NCI-H345 (cell line): ENCODE data around the gene HMCN1.

ENCODE experiments used
- DNase-seq: peaks from one replicate; lab custom pipeline; 2025; lab: John Stamatoyannopoulos, UW

HMCN1 gene

DNA sequence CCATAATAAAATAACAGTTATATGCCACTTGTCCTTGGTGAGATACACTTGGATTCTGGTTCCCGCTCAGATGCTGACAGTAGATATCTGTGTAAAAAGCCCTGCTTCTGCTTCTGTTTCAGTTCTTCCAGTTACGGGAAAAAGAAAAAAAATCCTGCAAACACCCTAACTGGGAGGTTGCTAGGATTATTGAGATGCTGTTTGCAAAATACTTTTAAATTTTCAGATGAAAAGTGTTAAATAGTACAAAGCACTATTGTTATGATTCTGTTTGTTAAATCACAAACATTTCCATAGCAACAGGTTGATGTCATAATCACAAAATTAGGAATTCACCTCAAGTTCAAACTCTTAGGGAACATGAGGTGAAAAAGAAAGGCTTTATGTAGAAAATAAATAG is 232.3 kb downstream of the HMCN1 start:
- DNase-seq = no peak

DNA sequence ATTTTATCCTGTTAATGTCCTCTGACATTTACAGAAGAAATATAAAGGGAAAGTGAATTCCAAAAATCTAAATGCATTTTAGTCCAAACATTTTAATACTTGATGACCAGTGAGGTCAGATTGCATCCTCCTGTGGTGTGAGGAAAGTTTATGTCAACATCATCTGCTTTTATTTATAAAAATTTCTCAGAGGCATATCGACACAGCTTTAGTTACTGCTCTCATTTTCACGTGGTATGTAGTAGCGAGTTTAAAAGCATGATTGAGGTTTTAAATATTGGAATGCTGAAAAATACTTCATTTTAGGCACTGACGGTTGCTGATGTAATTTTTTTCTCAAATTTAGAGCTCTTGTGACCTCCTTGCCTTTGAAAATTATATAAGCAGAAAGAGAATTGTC is 234.8 kb downstream of the HMCN1 start:
- DNase-seq = no peak

DNA sequence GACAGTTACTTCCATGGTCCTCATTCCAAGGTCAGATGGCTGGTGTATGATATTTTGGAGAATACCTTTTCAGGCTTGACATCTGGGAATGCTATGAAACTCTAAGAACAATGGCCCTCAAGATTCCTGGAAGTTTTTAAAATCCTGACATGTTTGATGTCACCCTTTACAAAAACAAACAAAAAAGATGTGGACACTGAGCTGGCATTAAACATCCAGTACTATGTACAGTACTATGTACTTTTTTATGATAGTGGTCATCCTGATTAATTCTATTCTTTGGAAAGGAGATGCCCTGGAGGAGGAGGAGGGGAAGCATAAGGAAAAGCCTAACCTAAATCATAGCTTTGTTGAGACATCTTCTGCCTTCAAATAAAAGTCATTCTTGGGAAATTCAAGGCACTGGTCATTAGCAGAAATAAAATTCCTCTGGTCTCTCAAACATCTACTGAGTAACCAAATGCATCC is 235.4 kb downstream of the HMCN1 start:
- DNase-seq = no peak

- no peak for DNase-seq
Observed at GRCh38 chr1:185971688-185972087, 237.5 kb downstream of the HMCN1 start.

DNA sequence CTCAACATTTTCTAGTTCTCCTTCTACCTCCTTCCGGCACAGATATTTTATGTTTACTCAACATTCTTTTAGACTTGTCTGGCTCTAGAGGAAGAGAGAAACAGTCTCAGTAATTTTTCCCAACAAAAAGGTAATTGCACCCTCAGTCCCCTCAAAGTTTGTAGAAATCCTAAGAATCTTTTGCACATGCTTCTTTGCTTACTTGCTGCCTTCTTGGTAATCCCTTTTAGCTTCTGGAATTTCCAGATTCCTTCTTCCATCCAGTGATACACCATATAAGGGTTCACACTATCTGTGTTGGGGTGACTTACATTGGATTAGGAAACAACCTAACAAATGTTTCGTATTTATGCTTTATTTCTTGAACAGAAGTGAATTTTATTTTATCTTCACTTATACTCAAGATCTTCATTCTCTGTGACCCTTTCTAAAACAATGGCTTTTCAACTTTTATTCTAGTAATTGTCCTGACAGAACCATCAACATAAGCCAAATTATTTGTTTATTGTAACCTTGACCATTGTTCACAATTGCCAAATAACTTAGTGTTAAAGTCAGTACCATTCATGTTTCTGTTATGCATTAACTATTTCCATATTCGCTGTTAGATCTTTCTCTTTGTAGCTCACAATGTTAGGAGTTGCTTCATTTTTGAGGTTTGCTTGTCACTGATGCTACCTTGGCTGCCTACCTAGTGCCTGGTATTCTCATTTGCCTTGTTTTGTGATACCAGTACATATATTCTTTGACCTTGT is 238.1 kb downstream of the HMCN1 start:
- DNase-seq = no peak

GRCh38 chr1:185973645-185974044 is 239.5 kb downstream of the HMCN1 start:
- DNase-seq = no peak

- DNase-seq = no peak
Observed at GRCh38 chr1:185974367-185975170, 240.4 kb downstream of the HMCN1 start.

GRCh38 chr1:185980891-185981290 is 246.7 kb downstream of the HMCN1 start:
- no peak for DNase-seq

- DNase-seq = no peak
Observed at GRCh38 chr1:185984113-185984836, 250.1 kb downstream of the HMCN1 start.

GRCh38 chr1:185987611-185988321 is 253.6 kb downstream of the HMCN1 start:
- DNase-seq = no peak

DNA sequence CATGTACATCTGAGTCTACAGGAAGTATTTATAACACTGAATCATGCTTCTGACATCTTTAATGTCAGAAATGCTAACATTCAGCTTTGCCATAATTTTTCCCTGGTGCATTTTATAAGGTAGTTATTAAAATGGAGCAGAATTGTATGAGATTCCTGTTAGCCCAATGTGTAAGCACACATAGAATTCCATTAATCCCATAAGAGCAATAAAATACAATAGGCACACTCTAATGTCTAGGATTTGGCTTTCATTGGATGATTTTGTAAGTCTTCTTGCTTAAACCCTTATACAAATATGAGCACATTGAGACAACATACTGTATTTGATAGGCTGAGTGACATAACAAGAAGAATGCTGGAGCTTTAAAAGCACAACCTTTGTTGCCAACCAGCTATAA is 256.4 kb downstream of the HMCN1 start:
- no peak for DNase-seq

- DNase-seq = no peak
Observed at GRCh38 chr1:185991266-185991665, 257.1 kb downstream of the HMCN1 start.

- no peak for DNase-seq
Observed at GRCh38 chr1:185996211-185996610, 262.0 kb downstream of the HMCN1 start.

DNA sequence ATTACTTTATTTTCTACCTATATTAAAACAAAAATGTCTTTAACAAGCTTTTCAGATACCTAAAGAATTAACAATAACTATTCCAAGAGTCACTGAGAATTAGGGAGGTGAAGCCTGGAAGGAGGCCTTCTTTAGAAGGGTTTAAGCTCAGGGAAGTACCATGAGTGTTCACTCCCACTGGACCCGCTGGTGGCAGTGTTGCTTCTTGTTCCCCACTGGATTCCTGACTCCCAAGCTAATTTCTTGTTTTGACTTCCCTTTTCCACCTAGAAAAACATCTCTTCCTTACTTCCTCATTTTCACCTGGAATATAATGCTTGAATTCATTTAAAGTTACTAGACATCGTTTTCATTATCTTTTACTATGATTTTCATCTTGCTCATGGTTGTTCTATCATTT is 264.2 kb downstream of the HMCN1 start:
- no peak for DNase-seq

DNA sequence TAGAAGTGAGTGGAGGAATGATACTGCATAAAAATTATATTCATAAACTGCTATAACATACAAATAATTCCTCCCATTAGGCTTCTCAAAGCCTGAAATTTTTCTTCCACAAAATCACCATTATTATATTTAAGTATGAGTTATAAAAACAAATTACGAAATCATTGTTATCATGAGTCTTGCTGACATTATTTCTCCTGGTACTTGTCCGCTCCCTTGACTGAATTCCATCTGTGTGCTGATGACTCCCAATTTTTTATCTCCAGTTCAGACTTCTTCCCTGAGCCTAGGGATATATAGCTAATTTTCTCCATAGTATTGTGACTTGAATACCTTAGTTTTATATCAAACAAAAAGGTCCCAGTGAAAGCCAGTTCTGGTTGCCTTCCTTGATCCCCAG is 268.2 kb downstream of the HMCN1 start:
- no peak for DNase-seq

- no peak for DNase-seq
Observed at GRCh38 chr1:186009039-186009737, 275.0 kb downstream of the HMCN1 start.

DNA sequence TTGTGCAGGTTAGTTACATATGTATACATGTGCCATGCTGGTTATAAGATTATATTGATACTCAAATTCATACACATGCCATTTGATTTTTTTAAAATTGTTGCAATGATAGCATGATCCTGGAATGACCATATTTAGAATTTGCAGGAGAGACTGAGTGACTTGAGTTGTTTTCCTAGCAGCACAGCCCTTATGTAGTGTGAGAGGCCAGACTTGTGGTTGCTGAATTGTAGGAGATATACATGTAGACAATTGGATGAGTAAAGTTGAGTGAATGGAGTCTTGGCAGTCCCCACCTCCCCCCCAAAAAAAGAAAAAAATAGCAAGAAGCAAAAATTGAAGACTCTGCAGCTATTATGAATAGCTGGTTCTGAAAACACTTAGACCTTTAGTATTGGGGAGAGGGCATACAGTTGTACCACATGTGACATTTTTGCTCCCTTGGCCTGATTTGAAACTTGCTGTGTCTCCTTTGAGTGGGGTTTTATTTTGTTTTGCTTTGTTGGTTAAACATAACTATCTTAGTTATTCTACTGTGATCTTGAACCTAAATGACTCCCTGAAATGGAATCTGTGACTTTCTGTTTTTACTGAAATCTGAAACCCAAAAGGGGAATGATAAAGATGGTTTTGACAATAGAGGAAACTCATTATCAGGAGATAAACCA is 280.3 kb downstream of the HMCN1 start:
- DNase-seq = no peak

- no peak for DNase-seq
Observed at GRCh38 chr1:186016856-186017255, 282.7 kb downstream of the HMCN1 start.

DNA sequence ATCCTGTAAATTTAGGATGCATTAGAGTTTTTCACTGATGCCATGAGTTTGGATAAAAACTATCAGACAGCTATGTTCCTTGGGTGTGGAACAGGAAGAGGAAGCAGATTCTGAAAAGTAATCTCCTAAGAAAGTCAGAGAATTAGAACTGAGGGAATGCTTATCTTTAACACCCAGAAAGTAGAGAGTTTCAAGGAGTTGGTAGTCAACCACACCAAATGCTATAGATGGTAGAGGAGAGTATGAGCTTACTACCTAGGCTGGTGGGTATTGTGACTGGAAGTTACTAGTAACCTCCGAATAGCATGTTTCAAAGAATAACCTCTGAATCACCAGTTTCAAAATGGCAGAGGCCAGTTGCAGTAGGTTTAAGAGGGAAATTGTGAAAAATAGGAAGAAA is 288.0 kb downstream of the HMCN1 start:
- no peak for DNase-seq

DNA sequence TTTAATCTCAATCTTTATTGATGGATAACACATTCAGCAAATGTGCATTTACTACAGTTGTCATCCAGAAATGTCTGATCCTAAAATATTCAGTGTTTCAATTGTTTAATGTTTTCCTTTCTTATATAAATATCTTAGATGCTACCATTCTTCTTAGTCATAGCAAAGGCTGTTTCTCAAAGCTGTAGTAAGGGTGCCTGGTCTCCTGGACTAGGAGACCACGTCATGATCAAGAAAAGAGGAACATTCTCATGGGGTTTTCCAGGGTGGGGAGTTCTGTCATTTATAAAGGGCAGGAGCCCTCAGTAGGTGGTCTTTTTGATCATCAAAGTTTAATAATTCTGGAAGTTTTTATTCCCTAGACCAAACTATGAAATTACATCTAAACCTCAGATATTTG is 292.8 kb downstream of the HMCN1 start:
- no peak for DNase-seq

DNA sequence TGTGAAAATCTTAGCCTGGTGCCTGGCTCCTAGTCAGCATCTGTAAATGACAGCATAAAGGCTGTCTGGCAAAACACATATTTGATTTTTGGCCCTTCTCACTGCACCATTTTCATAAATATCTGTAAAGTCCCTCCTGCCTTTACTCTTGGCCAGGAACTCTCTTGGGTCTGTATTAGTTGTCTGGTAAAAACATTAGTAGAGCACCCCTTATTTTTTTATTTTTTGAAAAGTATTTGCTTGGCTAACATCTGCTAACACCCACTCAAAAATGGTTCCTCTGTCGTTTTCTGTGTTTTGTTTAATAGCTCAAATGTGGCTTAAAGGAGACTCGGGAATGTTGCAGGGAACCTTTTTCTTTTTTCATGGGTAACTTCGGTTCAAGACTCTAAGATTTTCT is 293.4 kb downstream of the HMCN1 start:
- no peak for DNase-seq
